A549 treated with dexamethasone at 1 μM for 4 hours (cell line): ENCODE measurements around the gene SLC25A53. TPM values are rescaled to one million over a fixed set of nuclear protein-coding genes. Genes with fewer than 3 reads are reported as not detected.

Experiments
- total RNA-seq: library from RNA; stranded (reverse); fragments of 200-300 nt; extraction: Qiagen RNA extraction; gene quantifications from 5 replicates; pipeline ENCODE4 v1.2.3, GENCODE V29; 2022

SLC25A53 gene, protein sequence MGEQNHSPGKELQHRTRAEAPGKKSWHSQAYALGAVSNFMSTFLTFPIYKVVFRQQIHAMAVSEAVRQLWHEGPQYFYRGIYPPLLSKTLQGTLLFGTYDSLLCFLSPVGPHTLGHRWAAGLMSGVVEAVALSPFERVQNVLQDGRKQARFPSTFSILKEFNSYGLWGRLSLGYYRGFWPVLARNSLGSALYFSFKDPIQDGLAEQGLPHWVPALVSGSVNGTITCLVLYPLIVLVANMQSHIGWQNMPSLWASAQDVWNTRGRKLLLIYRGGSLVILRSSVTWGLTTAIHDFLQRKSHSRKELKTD
- 3.8 to 4.6 TPM (median 4.1 TPM) in 5 replicates for total RNA-seq

GRCh38 chrX:104156630-104157529, at the start of gene SLC25A53:
TSS of gene SLC25A53 (minus strand) at chrX:104157009. CDS start at chrX:104105257, 51,752 bp downstream.

GRCh38 chrX:104165894-104166734, 9.3 kb upstream of the SLC25A53 start, which contains the start of gene FAM199X:
TSS of gene FAM199X (plus strand) at chrX:104166453. CDS start at chrX:104166786, 333 bp downstream.

GRCh38 chrX:104112326-104112951, 44.4 kb downstream of the SLC25A53 start, which contains the start of gene ZCCHC18:
TSS of gene ZCCHC18 (plus strand) at chrX:104112523. CDS start at chrX:104114112, 1,589 bp downstream.

GRCh38 chrX:104075778-104076445, 80.9 kb downstream of the SLC25A53 start, which contains the start of gene TMSB15C:
TSS of gene TMSB15C (minus strand) at chrX:104076236.

Other genes starting within 250 kb of the SLC25A53 start
- 4.0 to 6.6 TPM (median 4.4 TPM) in 5 replicates for gene TMSB15B, start 194.4 kb downstream of the SLC25A53 start, total RNA-seq
- not detected in 5 replicates for gene H2BW1, start 143.3 kb downstream of the SLC25A53 start, total RNA-seq
- not detected in 5 replicates for gene H2BW2, start 117.1 kb downstream of the SLC25A53 start, total RNA-seq
- gene TMSB15C, start 80.8 kb downstream of the SLC25A53 start, total RNA-seq, result 0.04 to 0.22 TPM (median 0.13 TPM) in 5 replicates
- 0.02 to 0.30 TPM (median 0.18 TPM) in 4 of 5 replicates, not detected in the other for gene ZCCHC18, start 44.5 kb downstream of the SLC25A53 start, total RNA-seq
- 14.3 to 21.7 TPM (median 19.4 TPM) in 5 replicates for gene FAM199X, start 9.4 kb upstream of the SLC25A53 start, total RNA-seq
- 0.06 to 0.19 TPM (median 0.07 TPM) in 4 of 5 replicates, not detected in the other for gene ESX1, start 97.9 kb upstream of the SLC25A53 start, total RNA-seq